CD8-positive, alpha-beta memory T cell (primary cell): ENCODE data around the gene BID. TPM values are rescaled to one million over a fixed set of nuclear protein-coding genes. Genes with fewer than 3 reads are reported as not detected.

Experiments used
- CTCF ChIA-PET: fragments of 350-600 bp; sonication (Branson Sonifier 250); formaldehyde crosslinking; loops from one replicate; lab custom pipeline; 2021; ENCODE audit warnings: antibody characterized with exemption; lab: Charles Lee
- POLR2A ChIA-PET: fragments of 350-600 bp; sonication (Branson Sonifier 250); formaldehyde crosslinking; loops from one replicate; lab custom pipeline; 2021; ENCODE audit warnings: antibody characterized with exemption; lab: Charles Lee
- DNase-seq, 5 donors: peaks; one replicate each; pipeline versions ENCODE4 v3.0.0 to v3.0.0-alpha.2; 2020 to 2022; ENCODE audit warnings: mixed read lengths in 1 of 5
- H3K27ac ChIP-seq: one replicate; pipeline ENCODE4 v1.7.0; 2013; ENCODE audit warnings: low read depth, mild to moderate bottlenecking, low read length, moderate library complexity
- H3K27me3 ChIP-seq: 2 replicates; pipeline ENCODE4 v1.7.0; 2013; ENCODE audit warnings: low read length, mild to moderate bottlenecking; ENCODE audit not compliant: insufficient read depth, poor library complexity, severe bottlenecking
- H3K36me3 ChIP-seq: 2 replicates; pipeline ENCODE4 v1.7.0; 2013; ENCODE audit warnings: mild to moderate bottlenecking, low read length, moderate library complexity; ENCODE audit not compliant: insufficient read depth
- H3K4me1 ChIP-seq: 2 replicates; pipeline ENCODE4 v1.7.0; 2013; ENCODE audit warnings: mild to moderate bottlenecking, low read length, moderate library complexity; ENCODE audit not compliant: insufficient read depth
- H3K4me3 ChIP-seq: 2 replicates; pipeline ENCODE4 v1.7.0; 2013; ENCODE audit warnings: mild to moderate bottlenecking, low read length
- H3K9me3 ChIP-seq: 2 replicates; pipeline ENCODE4 v1.7.0; 2013; ENCODE audit warnings: mild to moderate bottlenecking, low read length
- H3K27ac Mint-ChIP-seq, 8 donors: one replicate each; pipeline ENCODE4 v1.8.0; 2020 to 2021; ENCODE audit warnings: mixed read lengths in 8 of 8, mild to moderate bottlenecking in 6 of 8, inconsistent platforms in 3 of 8, moderate library complexity in 3 of 8
- H3K27me3 Mint-ChIP-seq, 2 donors: one replicate each; pipeline ENCODE4 v1.8.0; 2020 to 2021; ENCODE audit warnings: mixed read lengths in 2 of 2, mild to moderate bottlenecking in 1 of 2, moderate library complexity in 1 of 2
- H3K36me3 Mint-ChIP-seq, 3 donors: one replicate each; pipeline ENCODE4 v1.8.0; 2020 to 2021; ENCODE audit warnings: mixed read lengths in 3 of 3, inconsistent platforms in 1 of 3, mild to moderate bottlenecking in 1 of 3
- H3K4me1 Mint-ChIP-seq, 3 donors: one replicate each; pipeline ENCODE4 v1.8.0; 2020 to 2021; ENCODE audit warnings: mixed read lengths in 3 of 3, inconsistent platforms in 1 of 3, mild to moderate bottlenecking in 1 of 3
- H3K4me3 Mint-ChIP-seq, 7 donors: one replicate each; pipeline ENCODE4 v1.8.0; 2020 to 2021; ENCODE audit warnings: mixed read lengths in 7 of 7, mild to moderate bottlenecking in 6 of 7, moderate library complexity in 4 of 7, inconsistent platforms in 2 of 7
- H3K9me3 Mint-ChIP-seq, 5 donors: one replicate each; pipeline ENCODE4 v1.8.0; 2020 to 2022; ENCODE audit warnings: mixed read lengths in 5 of 5, mild to moderate bottlenecking in 3 of 5, moderate library complexity in 2 of 5, inconsistent platforms in 1 of 5
- polyA plus RNA-seq: library from polyadenylated mRNA; unstranded; fragments of 300-500 nt; fragmentation: Illumina TruSeq; gene quantifications from one replicate; pipeline ENCODE4 v1.2.3, GENCODE V29; 2021
- total RNA-seq, 2 experiments: library from RNA; stranded (reverse); gene quantifications; one replicate each; pipeline ENCODE4 v1.2.3, GENCODE V29; 2021

BID gene
- total and polyA plus RNA-seq, 3 experiments from 2014 or later: 11.5 to 72.5 (median 14.1) TPM

DNA sequence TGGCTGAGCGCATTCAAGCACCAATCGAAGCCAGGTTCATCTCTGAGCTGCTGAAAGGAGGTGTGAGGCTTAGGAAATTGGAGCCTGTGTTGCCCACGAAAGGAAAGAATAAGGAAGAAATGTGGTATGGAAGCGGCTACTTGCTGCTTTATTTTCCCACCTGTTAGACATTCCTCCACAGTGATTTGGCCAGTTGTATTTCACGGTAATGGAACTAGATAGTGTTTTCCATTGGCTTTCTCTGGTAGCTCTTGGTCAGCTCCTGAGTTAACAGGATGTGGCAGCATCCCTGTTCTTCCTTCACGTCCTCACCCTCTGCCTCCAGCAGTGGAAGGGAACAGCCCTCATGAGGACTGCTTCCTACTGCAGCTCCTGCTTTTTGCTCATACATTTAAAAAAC, 44.7 kb downstream of the BID start:
- Mint-ChIP-seq H3K27ac (peak overlapping the region in 4 of 8 donors; percentile 5 to 55 (median 41)), H3K4me1 (peaks cover 14 to 27% (median 23%) of the 10 kb centered on the region in 3 donors), H3K36me3 (peaks cover 0 to 75% (median 22%) of the 10 kb centered on the region in 3 donors), H3K9me3 (no peaks in the 10 kb centered on the region), H3K27me3 (peaks cover 0 to 1% of the 10 kb centered on the region in 2 donors), H3K4me3 (no peak overlapping the region)
- peaks cover 15% of the 10 kb centered on the region for H3K4me1 ChIP-seq
- H3K27me3 ChIP-seq: no peaks in the 10 kb centered on the region
- CTCF ChIA-PET: no interaction called here
- no peak overlapping the region for H3K4me3 ChIP-seq
- H3K27ac ChIP-seq: no peak overlapping the region
- no peaks in the 10 kb centered on the region for H3K9me3 ChIP-seq
- POLR2A ChIA-PET: interaction anchor here (0.5 kb wide), 1 partner anchor 11 kb away, joined by 3 read pairs; no protein-coding TSS in a partner anchor
- H3K36me3 ChIP-seq: peaks cover 21% of the 10 kb centered on the region
- DNase-seq: no peak

DNA sequence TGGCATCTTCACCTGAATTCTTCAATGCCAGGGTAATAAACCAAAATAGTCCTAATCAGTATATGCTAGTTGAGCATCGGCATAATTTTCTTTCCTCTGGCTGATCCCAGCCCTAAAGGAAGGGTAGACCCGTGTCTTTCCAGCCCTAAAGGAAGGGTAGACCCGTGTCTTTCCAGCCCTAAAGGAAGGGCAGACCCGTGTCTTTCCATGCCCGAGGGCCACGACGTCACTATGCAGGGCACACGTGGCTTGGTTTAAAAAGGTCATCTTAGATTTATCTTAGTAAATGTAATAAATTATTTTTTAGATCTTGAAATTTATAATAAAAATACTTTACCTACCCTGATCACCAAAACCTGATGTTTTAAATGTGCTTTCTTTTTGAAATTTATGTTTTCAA, 45.5 kb downstream of the BID start:
- ChIA-PET POLR2A (no interaction called here), CTCF (no interaction called here)
- Mint-ChIP-seq H3K27ac (peak overlapping the region in 2 of 8 donors; percentile 17 to 37), H3K9me3 (no peaks in the 10 kb centered on the region), H3K27me3 (peaks cover 0 to 1% of the 10 kb centered on the region in 2 donors), H3K4me1 (peaks cover 9 to 19% (median 15%) of the 10 kb centered on the region in 3 donors), H3K36me3 (peaks cover 0 to 72% (median 22%) of the 10 kb centered on the region in 3 donors), H3K4me3 (no peak overlapping the region)
- no peak for DNase-seq
- peaks cover 7% of the 10 kb centered on the region for H3K4me1 ChIP-seq
- peaks cover 16% of the 10 kb centered on the region for H3K36me3 ChIP-seq
- H3K27me3 ChIP-seq: no peaks in the 10 kb centered on the region
- no peak overlapping the region for H3K4me3 ChIP-seq
- H3K27ac ChIP-seq: no peak overlapping the region
- H3K9me3 ChIP-seq: no peaks in the 10 kb centered on the region

DNA sequence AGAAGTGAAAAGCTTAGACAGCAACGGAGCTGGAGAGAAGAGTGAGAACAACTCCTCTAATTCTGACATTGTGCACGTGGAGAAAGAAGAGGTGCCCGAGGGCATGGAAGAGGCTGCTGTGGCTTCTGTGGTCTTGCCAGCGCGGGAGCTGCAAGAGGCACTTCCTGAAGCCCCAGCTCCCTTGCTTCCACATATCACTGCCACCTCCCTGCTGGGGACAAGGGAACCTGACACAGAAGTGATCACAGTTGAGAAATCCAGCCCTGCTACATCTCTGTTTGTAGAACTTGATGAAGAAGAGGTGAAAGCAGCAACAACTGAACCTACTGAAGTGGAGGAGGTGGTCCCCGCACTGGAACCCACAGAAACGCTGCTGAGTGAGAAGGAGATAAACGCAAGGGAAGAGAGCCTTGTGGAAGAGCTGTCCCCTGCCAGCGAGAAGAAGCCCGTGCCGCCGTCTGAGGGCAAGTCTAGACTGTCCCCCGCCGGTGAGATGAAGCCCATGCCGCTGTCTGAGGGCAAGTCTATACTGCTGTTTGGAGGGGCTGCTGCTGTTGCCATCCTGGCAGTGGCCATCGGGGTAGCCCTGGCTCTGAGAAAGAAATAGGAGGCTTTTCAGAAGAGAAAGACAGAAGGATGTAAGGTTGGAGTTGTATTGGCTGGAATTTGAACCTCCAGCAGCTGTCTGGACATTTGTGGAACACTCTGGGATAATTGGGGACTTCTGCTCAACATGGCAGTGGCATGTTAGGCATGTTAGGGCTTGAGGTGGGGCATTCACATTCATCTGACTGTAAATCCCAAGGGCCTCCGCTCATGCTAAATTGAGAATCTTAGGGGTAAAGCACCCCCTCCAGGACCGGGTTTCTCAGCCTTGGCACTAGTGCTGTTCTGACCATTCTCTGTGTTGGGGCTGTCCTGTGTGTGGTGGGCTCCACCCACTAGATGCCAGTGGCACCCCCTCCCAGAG, 47.1 kb downstream of the BID start:
- peak overlapping the region; percentile 46 to 90 (median 84) for H3K27ac Mint-ChIP-seq
- H3K27me3 Mint-ChIP-seq: peaks cover 0 to 1% of the 10 kb centered on the region in 2 donors
- POLR2A ChIA-PET: no interaction called here
- CTCF ChIA-PET: interaction anchor here (1.4 to 1.5 kb wide), 2 partner anchors 15 to 59 kb away, joined by 4 read pairs; no protein-coding TSS in a partner anchor
- DNase-seq: no peak
- peaks cover 7% of the 10 kb centered on the region for H3K4me1 ChIP-seq
- no peaks in the 10 kb centered on the region for H3K9me3 ChIP-seq
- no peaks in the 10 kb centered on the region for H3K27me3 ChIP-seq
- H3K9me3 Mint-ChIP-seq: no peaks in the 10 kb centered on the region
- H3K36me3 Mint-ChIP-seq: peaks cover 0 to 57% (median 15%) of the 10 kb centered on the region in 3 donors
- H3K27ac ChIP-seq: no peak overlapping the region
- peaks cover 7 to 16% (median 11%) of the 10 kb centered on the region in 3 donors for H3K4me1 Mint-ChIP-seq
- peak overlapping the region in 1 of 7 donors; percentile 4 for H3K4me3 Mint-ChIP-seq
- H3K4me3 ChIP-seq: no peak overlapping the region
- H3K36me3 ChIP-seq: peaks cover 12% of the 10 kb centered on the region

DNA sequence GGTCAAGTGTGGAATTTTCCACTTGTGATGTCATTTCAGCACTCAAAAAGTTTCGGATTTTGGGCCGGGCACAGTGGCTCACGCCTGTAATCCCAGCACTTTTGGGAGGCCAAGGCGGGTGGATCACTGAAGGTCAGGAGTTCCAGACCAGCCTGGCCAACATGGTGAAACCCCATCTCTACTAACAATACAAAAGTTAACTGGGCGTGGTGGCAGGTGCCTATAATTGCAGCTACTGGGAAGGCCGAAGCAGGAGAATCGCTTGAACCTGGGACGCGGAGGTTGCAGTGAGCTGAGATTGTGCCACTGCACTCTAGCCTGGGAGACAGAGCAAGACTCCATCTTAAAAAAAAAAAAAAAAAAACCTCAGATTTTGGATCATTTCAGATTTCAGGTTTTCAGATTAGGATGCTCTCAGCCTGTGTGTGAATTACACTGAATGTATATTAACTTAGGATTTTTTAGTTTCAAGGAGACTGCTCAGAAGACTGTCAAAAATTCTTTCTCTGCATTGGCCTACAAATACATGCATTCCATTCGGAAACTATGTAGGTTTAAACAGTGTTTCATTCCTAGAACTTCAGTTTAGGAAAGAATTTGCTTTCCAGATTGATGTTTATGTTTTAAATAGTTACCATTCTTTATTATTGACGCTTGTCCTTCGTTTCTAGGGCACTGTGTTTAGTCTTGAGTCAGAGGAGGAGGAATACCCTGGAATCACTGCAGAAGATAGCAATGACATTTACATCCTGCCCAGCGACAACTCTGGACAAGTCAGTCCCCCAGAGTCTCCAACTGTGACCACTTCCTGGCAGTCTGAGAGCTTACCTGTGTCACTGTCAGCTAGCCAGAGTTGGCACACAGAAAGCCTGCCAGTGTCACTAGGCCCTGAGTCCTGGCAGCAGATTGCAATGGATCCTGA, 48.0 kb downstream of the BID start:
- H3K4me3 ChIP-seq: no peak overlapping the region
- POLR2A ChIA-PET: no interaction called here
- peaks cover 12% of the 10 kb centered on the region for H3K36me3 ChIP-seq
- CTCF ChIA-PET: interaction anchor here (1.5 kb wide), 1 partner anchor 16 kb away, joined by 4 read pairs; no protein-coding TSS in a partner anchor
- Mint-ChIP-seq H3K4me3 (peak overlapping the region in 1 of 7 donors; percentile 4), H3K36me3 (peaks cover 0 to 49% (median 16%) of the 10 kb centered on the region in 3 donors), H3K9me3 (no peaks in the 10 kb centered on the region), H3K27ac (peak overlapping the region; percentile 46 to 90 (median 84)), H3K27me3 (peaks cover 0 to 1% of the 10 kb centered on the region in 2 donors), H3K4me1 (peaks cover 7 to 16% (median 11%) of the 10 kb centered on the region in 3 donors)
- no peak overlapping the region for H3K27ac ChIP-seq
- H3K4me1 ChIP-seq: peaks cover 7% of the 10 kb centered on the region
- no peak for DNase-seq
- H3K27me3 ChIP-seq: no peaks in the 10 kb centered on the region
- H3K9me3 ChIP-seq: no peaks in the 10 kb centered on the region

DNA sequence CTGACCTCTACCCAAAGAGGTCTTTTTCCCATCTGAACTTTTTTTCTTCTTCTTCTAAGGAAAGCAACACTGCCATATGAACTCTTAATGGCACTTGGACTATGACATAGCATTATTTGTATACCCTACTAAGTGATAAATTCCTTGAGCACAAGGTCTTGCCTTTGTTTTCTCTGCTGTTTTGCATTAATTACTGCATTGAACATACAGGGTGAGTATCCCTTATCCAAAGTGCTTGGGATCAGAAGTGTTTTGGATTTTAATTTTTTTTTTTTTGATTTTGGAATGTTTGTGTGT, 48.8 kb downstream of the BID start:
- H3K27ac Mint-ChIP-seq: peak overlapping the region in 2 of 8 donors; percentile 38 to 43
- ChIA-PET POLR2A (no interaction called here), CTCF (interaction anchor here (0.7 kb wide), 1 partner anchor 11 kb away, joined by 3 read pairs; no protein-coding TSS in a partner anchor)
- no peak overlapping the region for H3K4me3 ChIP-seq
- no peak overlapping the region for H3K27ac ChIP-seq
- H3K4me3 Mint-ChIP-seq: no peak overlapping the region
- peaks cover 7% of the 10 kb centered on the region for H3K4me1 ChIP-seq
- no peaks in the 10 kb centered on the region for H3K27me3 ChIP-seq
- peaks cover 7 to 16% (median 11%) of the 10 kb centered on the region in 3 donors for H3K4me1 Mint-ChIP-seq
- H3K9me3 Mint-ChIP-seq: no peaks in the 10 kb centered on the region
- peaks cover 0 to 1% of the 10 kb centered on the region in 2 donors for H3K27me3 Mint-ChIP-seq
- H3K9me3 ChIP-seq: no peaks in the 10 kb centered on the region
- no peak for DNase-seq
- peaks cover 0 to 45% (median 16%) of the 10 kb centered on the region in 3 donors for H3K36me3 Mint-ChIP-seq
- H3K36me3 ChIP-seq: peaks cover 12% of the 10 kb centered on the region

DNA sequence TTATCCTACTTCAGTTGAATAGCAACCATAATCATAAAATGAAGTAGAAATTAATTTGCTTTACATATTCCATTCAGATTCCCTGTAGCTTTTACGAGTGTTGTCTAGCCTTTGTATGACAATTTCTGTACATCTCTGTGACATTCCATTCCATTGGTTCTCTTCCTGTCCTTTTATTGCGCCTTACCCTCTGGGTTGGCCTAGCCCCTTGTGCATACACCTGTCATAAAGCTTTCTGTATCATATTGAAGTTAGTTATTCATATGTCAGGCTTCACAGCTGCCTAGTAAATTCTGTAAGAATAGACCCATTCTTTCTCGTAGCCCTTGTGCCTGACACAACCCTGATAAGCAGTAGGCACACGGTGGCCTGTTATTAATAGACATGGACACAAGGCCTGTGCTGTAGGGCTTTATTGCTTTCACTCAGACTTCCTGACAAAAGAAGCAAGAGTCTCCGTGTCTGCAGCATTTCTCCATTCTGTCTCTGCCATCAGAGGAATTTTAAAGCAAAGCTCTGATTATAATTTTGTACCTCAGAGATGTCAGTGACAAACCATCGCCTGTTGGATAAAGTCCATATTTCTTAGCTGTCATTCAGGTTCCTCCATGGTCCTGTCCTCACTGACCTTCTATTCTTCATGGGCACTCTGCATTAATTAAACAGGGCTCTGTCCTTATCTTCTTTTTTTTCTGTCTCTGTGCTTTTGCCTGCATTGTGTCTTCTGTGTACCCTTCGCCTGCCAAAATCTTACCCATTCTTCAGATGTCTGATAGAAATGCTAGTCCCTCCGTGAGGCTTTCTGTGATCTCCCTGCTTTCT, 49.4 kb downstream of the BID start:
- ChIA-PET CTCF (interaction anchor here (0.7 kb wide), 1 partner anchor 12 kb away, joined by 3 read pairs; no protein-coding TSS in a partner anchor), POLR2A (no interaction called here)
- no peaks in the 10 kb centered on the region for H3K9me3 Mint-ChIP-seq
- H3K4me1 ChIP-seq: peaks cover 7% of the 10 kb centered on the region
- H3K27ac ChIP-seq: no peak overlapping the region
- H3K9me3 ChIP-seq: no peaks in the 10 kb centered on the region
- no peaks in the 10 kb centered on the region for H3K27me3 ChIP-seq
- H3K36me3 Mint-ChIP-seq: peaks cover 0 to 41% (median 16%) of the 10 kb centered on the region in 3 donors
- H3K36me3 ChIP-seq: peaks cover 12% of the 10 kb centered on the region
- H3K4me3 ChIP-seq: no peak overlapping the region
- H3K27me3 Mint-ChIP-seq: peaks cover 0 to 1% of the 10 kb centered on the region in 2 donors
- H3K4me3 Mint-ChIP-seq: no peak overlapping the region
- H3K4me1 Mint-ChIP-seq: peaks cover 7 to 16% (median 11%) of the 10 kb centered on the region in 3 donors
- peak overlapping the region in 4 of 8 donors; percentile 38 to 83 (median 58) for H3K27ac Mint-ChIP-seq
- no peak for DNase-seq

DNA sequence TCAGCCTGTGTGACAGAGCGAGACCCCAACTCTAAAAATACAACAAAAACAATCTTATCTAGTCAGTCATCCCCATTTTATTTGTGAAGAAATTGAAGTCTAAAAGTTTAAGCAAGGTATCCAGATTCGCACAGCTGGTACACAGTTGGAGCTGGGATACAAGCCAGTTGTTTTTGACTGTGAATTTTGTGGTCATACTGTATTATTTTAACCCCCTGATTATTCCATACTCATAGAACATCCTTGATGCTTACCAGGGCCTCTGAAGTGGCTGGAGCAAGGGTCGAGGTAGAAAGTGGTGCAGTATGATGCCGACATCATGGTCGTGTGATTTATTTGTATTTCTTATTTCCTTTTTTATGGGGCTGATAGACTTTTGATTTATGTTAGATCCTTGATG, 50.0 kb downstream of the BID start:
- no peak overlapping the region for H3K4me3 Mint-ChIP-seq
- Histone ChIP-seq H3K4me3 (no peak overlapping the region), H3K27me3 (no peaks in the 10 kb centered on the region), H3K9me3 (no peaks in the 10 kb centered on the region), H3K4me1 (peaks cover 7% of the 10 kb centered on the region), H3K27ac (no peak overlapping the region), H3K36me3 (peaks cover 12% of the 10 kb centered on the region)
- CTCF ChIA-PET: no interaction called here
- H3K27ac Mint-ChIP-seq: peak overlapping the region in 1 of 8 donors; percentile 62
- peaks cover 7 to 16% (median 11%) of the 10 kb centered on the region in 3 donors for H3K4me1 Mint-ChIP-seq
- H3K27me3 Mint-ChIP-seq: peaks cover 0 to 1% of the 10 kb centered on the region in 2 donors
- peaks cover 0 to 39% (median 14%) of the 10 kb centered on the region in 3 donors for H3K36me3 Mint-ChIP-seq
- POLR2A ChIA-PET: interaction anchor here (0.6 kb wide), 1 partner anchor 85 kb away, joined by 4 read pairs; no protein-coding TSS in a partner anchor
- no peaks in the 10 kb centered on the region for H3K9me3 Mint-ChIP-seq
- DNase-seq: no peak
